ENCODE data around the gene RAPSN.

DNA sequence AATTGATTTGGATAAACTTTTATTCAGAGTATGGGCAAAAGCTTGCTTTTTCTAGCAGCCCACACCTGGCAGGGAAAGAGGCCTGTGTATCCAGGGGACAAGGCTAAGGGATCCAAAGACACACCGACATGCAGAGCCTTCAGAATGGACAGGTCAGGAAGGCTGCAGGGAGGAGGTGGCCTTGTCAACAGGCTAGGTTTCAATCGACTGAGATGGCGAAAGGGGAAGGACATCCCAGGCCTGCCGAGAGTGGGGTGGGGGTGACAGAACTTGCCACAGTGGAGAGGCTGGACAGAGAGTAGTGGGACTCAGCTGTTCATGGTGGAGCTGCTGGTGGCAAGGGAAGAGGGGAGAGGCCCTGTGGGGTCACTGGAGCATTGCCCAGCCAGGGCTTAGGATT, 45.8 kb downstream of the RAPSN start:
- TF ChIP-seq, protein P1, sequence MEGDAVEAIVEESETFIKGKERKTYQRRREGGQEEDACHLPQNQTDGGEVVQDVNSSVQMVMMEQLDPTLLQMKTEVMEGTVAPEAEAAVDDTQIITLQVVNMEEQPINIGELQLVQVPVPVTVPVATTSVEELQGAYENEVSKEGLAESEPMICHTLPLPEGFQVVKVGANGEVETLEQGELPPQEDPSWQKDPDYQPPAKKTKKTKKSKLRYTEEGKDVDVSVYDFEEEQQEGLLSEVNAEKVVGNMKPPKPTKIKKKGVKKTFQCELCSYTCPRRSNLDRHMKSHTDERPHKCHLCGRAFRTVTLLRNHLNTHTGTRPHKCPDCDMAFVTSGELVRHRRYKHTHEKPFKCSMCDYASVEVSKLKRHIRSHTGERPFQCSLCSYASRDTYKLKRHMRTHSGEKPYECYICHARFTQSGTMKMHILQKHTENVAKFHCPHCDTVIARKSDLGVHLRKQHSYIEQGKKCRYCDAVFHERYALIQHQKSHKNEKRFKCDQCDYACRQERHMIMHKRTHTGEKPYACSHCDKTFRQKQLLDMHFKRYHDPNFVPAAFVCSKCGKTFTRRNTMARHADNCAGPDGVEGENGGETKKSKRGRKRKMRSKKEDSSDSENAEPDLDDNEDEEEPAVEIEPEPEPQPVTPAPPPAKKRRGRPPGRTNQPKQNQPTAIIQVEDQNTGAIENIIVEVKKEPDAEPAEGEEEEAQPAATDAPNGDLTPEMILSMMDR (IDR thresholded peaks at IDR 0.05) = no peak
- TF ChIP-seq POLR2A (IDR thresholded peaks at IDR 0.05) = no peak

Measured in right lobe of liver (tissue), 4 donors.